Upper lobe of left lung (tissue), 6 donors: ENCODE results near the gene NCAPG2. TPM values are rescaled to one million over a fixed set of nuclear protein-coding genes. Genes with fewer than 3 reads are reported as not detected.

Experiments
- ATAC-seq, 2 donors: fragments of 200-7000 bp; cut with Tn5 transposase; one replicate each; pipeline ENCODE4 v1.9.1; 2022; ENCODE audit warnings: mild to moderate bottlenecking in 2 of 2, moderate library complexity in 2 of 2; ENCODE audit not compliant: low FRiP score in 2 of 2
- DNase-seq, 2 donors: peaks; one replicate each; pipeline ENCODE4 v3.0.0-alpha.2; 2019 to 2020
- H3K27ac ChIP-seq, 4 donors: fragments of 200-600 bp; sonication (generic); one replicate each; pipeline ENCODE4 v1.5.1; 2016 to 2019
- H3K27me3 ChIP-seq, 4 donors: fragments of 200-600 bp; sonication (generic); one replicate each; pipeline ENCODE4 v1.5.1; 2017 to 2019
- H3K36me3 ChIP-seq, 4 donors: fragments of 200-600 bp; sonication (generic); one replicate each; pipeline ENCODE4 v1.5.1; 2016 to 2019
- H3K4me1 ChIP-seq, 4 donors: fragments of 200-600 bp; sonication (generic); one replicate each; pipeline ENCODE4 v1.5.1; 2018 to 2019
- H3K4me3 ChIP-seq, 4 donors: fragments of 200-600 bp; sonication (generic); one replicate each; pipeline ENCODE4 v1.5.1; 2017 to 2019; ENCODE audit warnings: mild to moderate bottlenecking in 2 of 4, moderate library complexity in 1 of 4
- H3K9me3 ChIP-seq, 4 donors: fragments of 200-600 bp; sonication (generic); one replicate each; pipeline ENCODE4 v1.5.1; 2018 to 2019
- EP300 ChIP-seq, 4 donors: sonication (generic); formaldehyde crosslinking; IDR thresholded peaks; one replicate each; pipeline ENCODE4 v1.5.1; 2017; ENCODE audit warnings: antibody characterized with exemption in 4 of 4, control low read depth in 2 of 4
- POLR2A ChIP-seq, 4 donors: fragments of 450-650 bp; IDR thresholded peaks; one replicate each; pipeline ENCODE4 v1.5.1; 2016 to 2017; ENCODE audit warnings: antibody characterized with exemption in 4 of 4, mild to moderate bottlenecking in 2 of 4
- POLR2AphosphoS5 ChIP-seq, 2 donors: sonication (generic); formaldehyde crosslinking; IDR thresholded peaks; one replicate each; pipeline ENCODE4 v1.5.1; 2017; ENCODE audit warnings: antibody characterized with exemption in 2 of 2
- WGBS, 2 donors: methylation state at CpG; one replicate each; pipeline ENCODE4 v1.1.5; 2017 to 2018; 5-methylcytosine and 5-hydroxymethylcytosine counted together
- total RNA-seq, 6 donors: library from RNA; depleted of rRNA in 4 of 6; stranded (reverse); fragments of >200 nt in 4 of 6; gene quantifications; one replicate each; pipeline versions ENCODE4 v1.1.0 to v1.2.1, GENCODE V29; 2016 to 2021
- TF ChIP-seq, protein P1 (sequence below), 6 experiments: fragments of 450-650 bp in 4 of 6; fragments of 200-600 bp in 2 of 6; sonication (generic) in 2 of 6; IDR thresholded peaks; one replicate each; pipeline ENCODE4 v1.5.1; 2016 to 2019; ENCODE audit warnings: antibody characterized with exemption in 6 of 6
- donor health status: DM: no; HTN: no; CAD: no; lungs with moderate emphysema.
- donor health status: DM: no; HTN: yes; CAD: no; lungs with severe emphysema.

Gene NCAPG2
- total RNA-seq, 6 donors from 2014 or later, result 4.6 to 11.0 (median 7.8) TPM

DNA sequence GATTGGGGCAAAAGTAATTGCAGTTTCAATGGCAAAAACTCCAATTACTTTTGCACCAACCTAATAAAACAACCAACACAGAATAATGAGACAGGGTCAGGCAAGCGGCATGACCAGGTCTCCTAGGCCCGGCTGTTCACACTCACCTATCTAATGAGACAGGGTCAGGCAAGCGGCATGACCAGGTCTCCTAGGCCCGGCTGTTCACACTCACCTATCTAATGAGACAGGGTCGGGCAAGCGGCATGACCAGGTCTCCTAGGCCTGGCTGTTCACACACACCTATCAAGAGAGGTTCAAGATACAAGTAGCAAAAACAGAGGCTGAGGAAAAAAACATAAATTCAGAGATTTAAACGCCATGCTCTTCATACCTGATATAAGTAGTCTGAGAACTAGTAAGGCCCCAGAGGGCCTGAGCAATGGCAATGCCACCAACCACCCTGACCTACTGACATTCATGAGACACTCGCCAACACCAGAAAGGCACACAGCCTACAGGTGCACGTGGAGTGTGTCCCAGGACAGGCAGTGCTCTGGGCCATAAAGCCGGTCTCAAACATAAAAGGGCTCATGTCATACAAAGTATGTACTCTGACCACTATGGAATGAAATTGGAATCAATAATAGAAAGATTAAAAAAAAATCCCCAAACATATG is 40.6 kb upstream of the NCAPG2 start:
- ATAC-seq, result no peak
- H3K4me3 ChIP-seq, result no peak overlapping the region
- H3K27ac ChIP-seq, result no peak overlapping the region
- H3K27me3 ChIP-seq, result no peaks in the 10 kb centered on the region
- H3K36me3 ChIP-seq, result peaks cover 23 to 98% (median 65%) of the 10 kb centered on the region in 4 donors
- TF ChIP-seq EP300 (IDR thresholded peaks at IDR 0.05) (no peak), POLR2AphosphoS5 (IDR thresholded peaks at IDR 0.05) (no peak), POLR2A (IDR thresholded peaks at IDR 0.05) (no peak)
- TF ChIP-seq, protein P1, sequence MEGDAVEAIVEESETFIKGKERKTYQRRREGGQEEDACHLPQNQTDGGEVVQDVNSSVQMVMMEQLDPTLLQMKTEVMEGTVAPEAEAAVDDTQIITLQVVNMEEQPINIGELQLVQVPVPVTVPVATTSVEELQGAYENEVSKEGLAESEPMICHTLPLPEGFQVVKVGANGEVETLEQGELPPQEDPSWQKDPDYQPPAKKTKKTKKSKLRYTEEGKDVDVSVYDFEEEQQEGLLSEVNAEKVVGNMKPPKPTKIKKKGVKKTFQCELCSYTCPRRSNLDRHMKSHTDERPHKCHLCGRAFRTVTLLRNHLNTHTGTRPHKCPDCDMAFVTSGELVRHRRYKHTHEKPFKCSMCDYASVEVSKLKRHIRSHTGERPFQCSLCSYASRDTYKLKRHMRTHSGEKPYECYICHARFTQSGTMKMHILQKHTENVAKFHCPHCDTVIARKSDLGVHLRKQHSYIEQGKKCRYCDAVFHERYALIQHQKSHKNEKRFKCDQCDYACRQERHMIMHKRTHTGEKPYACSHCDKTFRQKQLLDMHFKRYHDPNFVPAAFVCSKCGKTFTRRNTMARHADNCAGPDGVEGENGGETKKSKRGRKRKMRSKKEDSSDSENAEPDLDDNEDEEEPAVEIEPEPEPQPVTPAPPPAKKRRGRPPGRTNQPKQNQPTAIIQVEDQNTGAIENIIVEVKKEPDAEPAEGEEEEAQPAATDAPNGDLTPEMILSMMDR (IDR thresholded peaks at IDR 0.05), result no peak
- peaks cover 0 to 9% (median under 1%) of the 10 kb centered on the region in 4 donors for H3K4me1 ChIP-seq
- WGBS, 2 donors, result 81 to 91% methylated on average over 10 of the region's 10 CpGs
- no peak for DNase-seq
- no peaks in the 10 kb centered on the region for H3K9me3 ChIP-seq

DNA sequence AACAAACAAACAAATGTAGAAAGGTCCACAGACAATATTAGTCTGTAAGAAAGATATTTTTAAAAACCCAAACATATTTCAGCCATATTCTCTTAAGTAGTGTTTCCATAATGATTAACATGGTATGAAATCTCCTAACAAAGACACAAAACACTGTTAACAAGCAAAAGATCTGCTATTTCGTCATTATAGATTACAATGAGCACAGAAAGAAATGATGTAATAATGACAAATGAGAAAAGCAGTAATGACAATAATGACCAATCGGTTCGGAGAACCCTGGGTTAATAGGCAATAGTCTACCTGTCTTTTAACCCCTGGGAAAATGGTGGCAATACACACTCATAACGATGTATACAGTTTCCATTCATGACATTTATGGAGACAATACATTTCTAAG is 39.5 kb upstream of the NCAPG2 start:
- H3K27ac ChIP-seq, result no peak overlapping the region
- H3K36me3 ChIP-seq, result peaks cover 23 to 98% (median 67%) of the 10 kb centered on the region in 4 donors
- no peak for TF ChIP-seq POLR2AphosphoS5 (IDR thresholded peaks at IDR 0.05)
- TF ChIP-seq, protein P1 (IDR thresholded peaks at IDR 0.05), result no peak
- TF ChIP-seq EP300 (IDR thresholded peaks at IDR 0.05), result no peak
- no peak for TF ChIP-seq POLR2A (IDR thresholded peaks at IDR 0.05)
- peaks cover 0 to 13% (median 7%) of the 10 kb centered on the region in 4 donors for H3K4me1 ChIP-seq
- no peaks in the 10 kb centered on the region for H3K9me3 ChIP-seq
- H3K27me3 ChIP-seq, result no peaks in the 10 kb centered on the region
- ATAC-seq (no peak), DNase-seq (no peak)
- 82 to 89% methylated on average over 4 of the region's 4 CpGs for WGBS, 2 donors
- H3K4me3 ChIP-seq, result no peak overlapping the region

DNA sequence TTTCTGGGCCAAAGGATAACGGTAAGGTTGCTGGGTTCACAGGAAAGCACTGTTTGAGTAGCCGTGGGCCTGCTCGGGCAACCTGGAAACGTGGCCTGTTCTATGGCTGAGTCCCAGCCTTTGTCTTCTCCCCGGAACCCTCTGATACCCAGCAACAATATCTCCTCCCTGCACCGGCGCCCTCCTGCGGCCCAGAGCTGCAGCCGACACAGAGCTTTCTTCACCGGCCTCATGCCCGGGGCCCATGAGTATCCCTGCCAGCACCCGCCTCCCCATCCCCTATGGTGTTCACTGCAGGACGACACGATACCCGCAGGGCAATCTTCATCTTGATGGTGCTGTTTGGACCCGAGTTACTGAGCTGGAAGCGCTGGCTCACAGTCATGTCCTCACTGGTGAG is 38.6 kb upstream of the NCAPG2 start:
- Histone ChIP-seq H3K36me3 (peaks cover 30 to 98% (median 64%) of the 10 kb centered on the region in 4 donors), H3K9me3 (no peaks in the 10 kb centered on the region), H3K27me3 (no peaks in the 10 kb centered on the region), H3K4me3 (no peak overlapping the region), H3K27ac (no peak overlapping the region), H3K4me1 (peaks cover 0 to 13% (median 7%) of the 10 kb centered on the region in 4 donors)
- no peak for ATAC-seq
- WGBS, 2 donors, result 97 to 99% methylated on average over 17 of the region's 17 CpGs
- DNase-seq, result peak in 1 of 2 donors; percentile 74
- TF ChIP-seq EP300 (IDR thresholded peaks at IDR 0.05) (no peak), POLR2AphosphoS5 (IDR thresholded peaks at IDR 0.05) (no peak)

DNA sequence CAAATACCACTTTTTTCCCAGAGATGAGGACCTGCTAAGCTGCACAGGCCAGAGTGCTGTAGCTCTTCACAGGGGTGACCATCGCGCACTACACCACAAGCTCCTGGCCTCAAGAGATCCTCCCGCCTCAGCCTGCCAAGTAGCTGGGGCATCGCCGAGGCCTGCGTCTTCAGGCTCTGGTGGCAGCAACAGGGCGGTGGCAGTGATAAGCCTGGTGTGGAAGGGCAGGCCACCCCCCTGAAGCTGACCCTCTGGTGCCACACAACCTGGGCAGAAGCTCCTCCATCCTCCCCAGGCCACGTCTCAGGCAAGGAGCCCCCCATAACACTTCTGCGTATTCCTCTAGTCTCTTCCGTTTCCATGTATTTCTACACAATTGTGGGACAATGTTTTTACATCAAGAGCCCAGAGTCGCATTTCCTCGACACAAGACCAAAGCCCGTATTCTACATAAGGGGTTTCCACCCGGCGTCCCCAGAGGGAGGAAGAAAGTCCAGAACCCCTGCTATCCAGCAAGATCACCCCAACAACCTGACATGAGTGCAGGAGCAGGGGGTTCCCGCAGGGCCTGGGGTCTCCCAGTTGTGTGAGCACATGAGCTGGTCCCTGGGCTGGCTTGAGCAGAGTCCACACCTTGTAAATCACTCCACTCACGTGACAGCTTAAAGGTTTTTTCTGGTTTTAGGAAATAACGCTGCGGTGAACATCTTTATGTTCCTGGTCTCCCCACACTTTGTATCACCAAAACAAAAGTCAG is 37.6 kb upstream of the NCAPG2 start:
- ATAC-seq (no peak), DNase-seq (peak in 1 of 2 donors; percentile 38)
- H3K4me1 ChIP-seq, result peaks cover 0 to 13% (median 7%) of the 10 kb centered on the region in 4 donors
- WGBS, 2 donors, result 94 to 97% methylated on average over 17 to 19 of the region's 19 CpGs
- no peak overlapping the region for H3K27ac ChIP-seq
- peaks cover 24 to 97% (median 66%) of the 10 kb centered on the region in 4 donors for H3K36me3 ChIP-seq
- no peak overlapping the region for H3K4me3 ChIP-seq
- no peaks in the 10 kb centered on the region for H3K27me3 ChIP-seq
- TF ChIP-seq EP300 (IDR thresholded peaks at IDR 0.05), result no peak
- no peak for TF ChIP-seq POLR2A (IDR thresholded peaks at IDR 0.05)
- TF ChIP-seq, protein P1 (IDR thresholded peaks at IDR 0.05), result no peak
- no peak for TF ChIP-seq POLR2AphosphoS5 (IDR thresholded peaks at IDR 0.05)
- no peaks in the 10 kb centered on the region for H3K9me3 ChIP-seq

DNA sequence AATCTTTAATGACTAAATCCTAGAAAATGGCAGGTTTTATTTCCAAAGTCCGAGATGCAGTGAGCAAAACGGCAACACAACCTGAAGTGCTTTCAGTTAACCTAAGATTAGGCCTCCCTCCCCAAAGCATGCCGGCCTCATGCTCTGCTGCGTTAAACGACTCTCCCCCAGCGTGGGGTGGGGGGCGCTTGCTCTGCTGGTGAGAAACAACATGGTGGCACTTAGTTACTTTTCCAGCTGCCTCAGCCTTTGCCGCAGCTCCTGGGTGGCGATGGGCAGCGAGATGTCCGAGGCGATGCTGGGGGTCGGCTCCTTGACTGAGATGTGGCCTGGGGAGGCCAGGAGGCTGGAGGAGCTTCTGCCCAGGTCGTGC is 36.7 kb upstream of the NCAPG2 start:
- WGBS, 2 donors, result 95 to 98% methylated on average over 10 to 14 of the region's 14 CpGs
- no peak overlapping the region for H3K27ac ChIP-seq

More for the DNA sequence above, 36.7 kb upstream of the NCAPG2 start:
- peaks cover 0 to 13% (median 7%) of the 10 kb centered on the region in 4 donors for H3K4me1 ChIP-seq
- no peaks in the 10 kb centered on the region for H3K9me3 ChIP-seq
- ATAC-seq (no peak), DNase-seq (peak in 1 of 2 donors; percentile 50)
- no peak for TF ChIP-seq POLR2AphosphoS5 (IDR thresholded peaks at IDR 0.05)
- TF ChIP-seq, protein P1 (IDR thresholded peaks at IDR 0.05), result no peak
- TF ChIP-seq POLR2A (IDR thresholded peaks at IDR 0.05), result no peak
- TF ChIP-seq EP300 (IDR thresholded peaks at IDR 0.05), result no peak
- no peaks in the 10 kb centered on the region for H3K27me3 ChIP-seq
- no peak overlapping the region for H3K4me3 ChIP-seq
- H3K36me3 ChIP-seq, result peaks cover 19 to 97% (median 66%) of the 10 kb centered on the region in 4 donors
